PC-9 (cell line): ENCODE results near the gene ADAMTSL5. TPM values are rescaled to one million over a fixed set of nuclear protein-coding genes. Genes with fewer than 3 reads are reported as not detected.

Source experiments
- BruUV-seq: library from RNA; stranded (reverse); fragments of 400-500 nt; replicated peaks from 2 replicates; lab custom pipeline; 2021; lab: Mats Ljungman, UMichigan
- CTCF ChIA-PET: fragments of 300-600 bp; sonication (Branson Sonifier 250); formaldehyde crosslinking; loops from one replicate; lab custom pipeline; 2022; ENCODE audit warnings: antibody characterized with exemption; lab: Charles Lee
- POLR2A ChIA-PET: fragments of 300-600 bp; sonication (Branson Sonifier 250); formaldehyde crosslinking; loops from one replicate; lab custom pipeline; 2022; ENCODE audit warnings: antibody characterized with exemption; ENCODE audit not compliant: unreplicated experiment; lab: Charles Lee
- DNase-seq, 2 experiments: peaks; one replicate each; pipeline versions ENCODE4 v3.0.0 to v3.0.0-alpha.2; 2015 to 2022; ENCODE audit warnings: mixed read lengths in 1 of 2
- H2AFZ ChIP-seq: fragments of 200-600 bp; sonication (generic); 2 replicates; pipeline ENCODE4 v1.8.1; 2017; ENCODE audit warnings: antibody characterized with exemption
- H3F3A ChIP-seq: fragments of 200-600 bp; sonication (generic); 2 replicates; pipeline ENCODE4 v1.8.1; 2017; ENCODE audit warnings: antibody characterized with exemption, mild to moderate bottlenecking, low read depth; ENCODE audit not compliant: insufficient read depth
- H3K27ac ChIP-seq: fragments of 200-600 bp; sonication (generic); 2 replicates; pipeline ENCODE4 v1.6.1; 2016; ENCODE audit warnings: mixed run types
- H3K27me3 ChIP-seq: fragments of 200-600 bp; sonication (generic); 2 replicates; pipeline ENCODE4 v1.6.1; 2016; ENCODE audit warnings: low read depth, mixed run types; ENCODE audit not compliant: insufficient read depth
- H3K36me3 ChIP-seq: fragments of 200-600 bp; sonication (generic); 2 replicates; pipeline ENCODE4 v1.6.1; 2016; ENCODE audit warnings: low read depth, mixed run types
- H3K4me1 ChIP-seq: fragments of 200-600 bp; sonication (generic); replicated peaks from 2 replicates; pipeline ENCODE4 v1.6.1; 2016; ENCODE audit warnings: mixed run types; ENCODE audit not compliant: insufficient read depth
- H3K4me2 ChIP-seq: fragments of 200-600 bp; sonication (generic); 2 replicates; pipeline ENCODE4 v1.6.1; 2017; ENCODE audit warnings: mixed run types
- H3K4me3 ChIP-seq: fragments of 200-600 bp; sonication (generic); 2 replicates; pipeline ENCODE4 v1.6.1; 2016; ENCODE audit warnings: mixed run types
- H3K79me2 ChIP-seq: fragments of 200-600 bp; sonication (generic); 2 replicates; pipeline ENCODE4 v1.6.1; 2017; ENCODE audit warnings: low read depth, mixed run types
- H3K9me2 ChIP-seq: fragments of 200-600 bp; sonication (generic); 2 replicates; pipeline ENCODE4 v1.8.1; 2017; ENCODE audit warnings: mild to moderate bottlenecking; ENCODE audit not compliant: insufficient read depth
- H3K9me3 ChIP-seq: fragments of 200-600 bp; sonication (generic); 2 replicates; pipeline ENCODE4 v1.8.1; 2016; ENCODE audit warnings: low read depth; ENCODE audit not compliant: insufficient read depth
- H4K20me1 ChIP-seq: fragments of 200-600 bp; sonication (generic); 2 replicates; pipeline ENCODE4 v1.8.1; 2017; ENCODE audit not compliant: insufficient read depth
- EZH2 ChIP-seq: fragments of 200-600 bp; sonication (generic); IDR thresholded peaks from 2 replicates; pipeline ENCODE4 v1.8.0; 2017; ENCODE audit warnings: antibody characterized with exemption, low read depth
- intact Hi-C: fragments of 100-400 bp; cut with micrococcal nuclease; formaldehyde crosslinking; loops from one replicate; pipeline ENCODE4 v1.10.0; 2022; ENCODE audit not compliant: unreplicated experiment
- total RNA-seq: library from RNA; stranded (reverse); gene quantifications from 2 replicates; pipeline ENCODE4 v1.2.3, GENCODE V29; 2021
- TF ChIP-seq, protein P1 (sequence below): fragments of 200-600 bp; sonication (generic); conservative IDR thresholded peaks from 2 replicates; pipeline ENCODE4 v1.6.1; 2017; ENCODE audit warnings: mixed run types, antibody characterized with exemption, mild to moderate bottlenecking, moderate library complexity

ADAMTSL5 gene
- total RNA-seq, 1 experiment from 2014 or later, result 13.6 TPM

DNA sequence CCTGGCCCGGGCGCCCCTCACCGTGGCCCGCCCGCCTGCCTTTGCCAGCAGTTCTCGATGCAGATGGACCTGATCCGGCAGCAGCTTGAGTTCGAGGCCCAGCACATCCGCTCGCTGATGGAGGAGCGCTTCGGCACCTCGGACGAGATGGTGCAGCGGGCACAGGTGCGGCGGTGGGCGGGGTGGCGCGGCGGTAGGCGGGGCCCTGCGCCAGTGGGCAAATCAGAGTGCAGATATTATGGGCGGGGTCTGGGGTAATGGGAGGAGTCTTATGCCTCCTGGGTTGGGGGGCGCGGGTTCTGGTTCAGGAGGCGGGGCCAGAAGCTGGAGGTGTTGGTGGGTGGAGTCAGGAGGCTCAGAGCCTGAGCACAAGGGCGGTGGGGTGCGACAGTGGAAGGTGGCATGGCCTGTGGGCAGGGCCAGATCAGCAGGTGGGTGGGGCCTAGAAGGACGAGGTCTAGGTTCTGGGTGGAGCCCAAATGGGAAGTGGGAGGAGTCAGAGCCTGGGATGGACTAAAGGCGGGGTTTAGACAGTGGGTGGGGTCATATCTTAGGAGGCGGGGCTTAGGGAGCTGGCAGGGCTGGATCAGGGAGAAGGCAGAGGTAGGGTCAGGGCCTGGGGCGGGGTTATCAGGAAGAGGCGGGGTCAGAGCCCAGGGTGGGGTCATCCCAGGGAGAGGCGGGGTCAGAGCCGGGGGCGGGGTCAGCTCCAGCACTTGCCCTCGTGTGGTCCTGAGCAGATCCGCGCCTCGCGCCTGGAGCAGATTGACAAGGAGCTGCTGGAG lies 57.3 kb downstream of the ADAMTSL5 start:
- Histone ChIP-seq H3F3A (peaks cover 10% of the 10 kb centered on the region), H4K20me1 (no peaks in the 10 kb centered on the region), H3K9me2 (no peaks in the 10 kb centered on the region), H3K27me3 (no peaks in the 10 kb centered on the region), H2AFZ (peak overlapping the region; percentile 72), H3K4me3 (peak overlapping the region; percentile 50; the same call in 1 of the 2 replicates), H3K27ac (peak overlapping the region; percentile 30; the same call in 1 of the 2 replicates), H3K4me2 (peak overlapping the region; percentile 72), H3K9me3 (no peaks in the 10 kb centered on the region), H3K79me2 (no peaks in the 10 kb centered on the region), H3K36me3 (no peaks in the 10 kb centered on the region), H3K4me1 (no peaks in the 10 kb centered on the region)
- ChIA-PET CTCF (interaction anchor here (0.7 kb wide), 1 partner anchor 186 kb away, joined by 5 read pairs; the partner anchor contains the start of gene CIRBP), POLR2A (interaction anchor here (0.5 to 0.7 kb wide), 5 partner anchors 101 to 294 kb away, joined by 3 to 13 read pairs (median 4); a partner anchor contains a TSS)
- peak; percentile 91 to 93 for DNase-seq
- BruUV-seq, result no TSS peak
- intact Hi-C loops, result loop anchor here (5.0 kb wide), 1 partner anchor 48 kb away; the partner anchor contains the start of gene DAZAP1
- TF ChIP-seq EZH2, result no peak
- TF ChIP-seq, protein P1, sequence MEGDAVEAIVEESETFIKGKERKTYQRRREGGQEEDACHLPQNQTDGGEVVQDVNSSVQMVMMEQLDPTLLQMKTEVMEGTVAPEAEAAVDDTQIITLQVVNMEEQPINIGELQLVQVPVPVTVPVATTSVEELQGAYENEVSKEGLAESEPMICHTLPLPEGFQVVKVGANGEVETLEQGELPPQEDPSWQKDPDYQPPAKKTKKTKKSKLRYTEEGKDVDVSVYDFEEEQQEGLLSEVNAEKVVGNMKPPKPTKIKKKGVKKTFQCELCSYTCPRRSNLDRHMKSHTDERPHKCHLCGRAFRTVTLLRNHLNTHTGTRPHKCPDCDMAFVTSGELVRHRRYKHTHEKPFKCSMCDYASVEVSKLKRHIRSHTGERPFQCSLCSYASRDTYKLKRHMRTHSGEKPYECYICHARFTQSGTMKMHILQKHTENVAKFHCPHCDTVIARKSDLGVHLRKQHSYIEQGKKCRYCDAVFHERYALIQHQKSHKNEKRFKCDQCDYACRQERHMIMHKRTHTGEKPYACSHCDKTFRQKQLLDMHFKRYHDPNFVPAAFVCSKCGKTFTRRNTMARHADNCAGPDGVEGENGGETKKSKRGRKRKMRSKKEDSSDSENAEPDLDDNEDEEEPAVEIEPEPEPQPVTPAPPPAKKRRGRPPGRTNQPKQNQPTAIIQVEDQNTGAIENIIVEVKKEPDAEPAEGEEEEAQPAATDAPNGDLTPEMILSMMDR, result no peak

Other genes with a start within 250 kb of the ADAMTSL5 start
- 86.9 and 143 TPM in 2 replicates for gene CIRBP, start 243.7 kb downstream of the ADAMTSL5 start, total RNA-seq
- gene FAM174C, start 237.5 kb downstream of the ADAMTSL5 start, total RNA-seq, result 51.8 and 64.2 TPM in 2 replicates
- gene EFNA2, start 227.1 kb downstream of the ADAMTSL5 start, total RNA-seq, result 1.6 TPM in 1 of 2 replicates, not detected in the other
- gene NDUFS7, start 129.1 kb downstream of the ADAMTSL5 start, total RNA-seq, result 67.5 and 83.5 TPM in 2 replicates
- gene GAMT, start 111.5 kb downstream of the ADAMTSL5 start, total RNA-seq, result 27.3 and 30.9 TPM in 2 replicates
- gene DAZAP1, start 105.4 kb downstream of the ADAMTSL5 start, total RNA-seq, result 122 and 144 TPM in 2 replicates
- gene RPS15, start 74.6 kb downstream of the ADAMTSL5 start, total RNA-seq, result 967 and 1,004 TPM in 2 replicates
- 1.6 and 2.7 TPM in 2 replicates for gene APC2, start 62.9 kb downstream of the ADAMTSL5 start, total RNA-seq
- 28.0 and 31.2 TPM in 2 replicates for gene C19orf25, start 33.8 kb downstream of the ADAMTSL5 start, total RNA-seq
- 18.6 and 27.3 TPM in 2 replicates for gene PCSK4, start 22.7 kb downstream of the ADAMTSL5 start, total RNA-seq
- gene REEP6, start 21.8 kb downstream of the ADAMTSL5 start, total RNA-seq, result 34.3 and 39.5 TPM in 2 replicates
- not detected in 2 replicates for gene PLK5, start 11.1 kb upstream of the ADAMTSL5 start, total RNA-seq
- gene MEX3D, start 55.3 kb upstream of the ADAMTSL5 start, total RNA-seq, result 55.6 and 63.7 TPM in 2 replicates
- gene MBD3, start 79.8 kb upstream of the ADAMTSL5 start, total RNA-seq, result 129 and 143 TPM in 2 replicates
- gene UQCR11, start 92.4 kb upstream of the ADAMTSL5 start, total RNA-seq, result 196 and 275 TPM in 2 replicates
- 86.6 and 98.0 TPM in 2 replicates for gene TCF3, start 139.6 kb upstream of the ADAMTSL5 start, total RNA-seq
- 0.05 TPM in 1 of 2 replicates, not detected in the other for gene ONECUT3, start 240.5 kb upstream of the ADAMTSL5 start, total RNA-seq